GM08714 (cell line): ENCODE data around the gene TNFSF12.
A peak's percentile ranks its signal among the peaks of the same experiment; 100 is the strongest.

Experiments used
- H3K4me3 ChIP-seq: fragments of 200-500 bp; sonication (Bioruptor generic); 2 replicates; pipeline ENCODE4 v1.5.1; 2014; ENCODE audit warnings: mild to moderate bottlenecking, low read length, inconsistent platforms
- ZNF274 ChIP-seq: IDR thresholded peaks from 2 replicates; pipeline ENCODE4 v1.6.1; 2012; ENCODE audit warnings: mild to moderate bottlenecking, low read depth, low read length

The TNFSF12 gene

DNA sequence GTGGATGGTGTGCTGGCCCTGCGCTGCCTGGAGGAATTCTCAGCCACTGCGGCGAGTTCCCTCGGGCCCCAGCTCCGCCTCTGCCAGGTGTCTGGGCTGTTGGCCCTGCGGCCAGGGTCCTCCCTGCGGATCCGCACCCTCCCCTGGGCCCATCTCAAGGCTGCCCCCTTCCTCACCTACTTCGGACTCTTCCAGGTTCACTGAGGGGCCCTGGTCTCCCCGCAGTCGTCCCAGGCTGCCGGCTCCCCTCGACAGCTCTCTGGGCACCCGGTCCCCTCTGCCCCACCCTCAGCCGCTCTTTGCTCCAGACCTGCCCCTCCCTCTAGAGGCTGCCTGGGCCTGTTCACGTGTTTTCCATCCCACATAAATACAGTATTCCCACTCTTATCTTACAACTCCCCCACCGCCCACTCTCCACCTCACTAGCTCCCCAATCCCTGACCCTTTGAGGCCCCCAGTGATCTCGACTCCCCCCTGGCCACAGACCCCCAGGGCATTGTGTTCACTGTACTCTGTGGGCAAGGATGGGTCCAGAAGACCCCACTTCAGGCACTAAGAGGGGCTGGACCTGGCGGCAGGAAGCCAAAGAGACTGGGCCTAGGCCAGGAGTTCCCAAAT lies 8.4 kb downstream of the TNFSF12 start:
- no peak for TF ChIP-seq ZNF274
- H3K4me3 ChIP-seq: no peak overlapping the region

- TF ChIP-seq ZNF274: no peak
- H3K4me3 ChIP-seq: peak overlapping the region; percentile 43; the same call in 1 of the 2 replicates
Measured at GRCh38 chr17:7557775-7558543, 9.1 kb downstream of the TNFSF12 start.

DNA sequence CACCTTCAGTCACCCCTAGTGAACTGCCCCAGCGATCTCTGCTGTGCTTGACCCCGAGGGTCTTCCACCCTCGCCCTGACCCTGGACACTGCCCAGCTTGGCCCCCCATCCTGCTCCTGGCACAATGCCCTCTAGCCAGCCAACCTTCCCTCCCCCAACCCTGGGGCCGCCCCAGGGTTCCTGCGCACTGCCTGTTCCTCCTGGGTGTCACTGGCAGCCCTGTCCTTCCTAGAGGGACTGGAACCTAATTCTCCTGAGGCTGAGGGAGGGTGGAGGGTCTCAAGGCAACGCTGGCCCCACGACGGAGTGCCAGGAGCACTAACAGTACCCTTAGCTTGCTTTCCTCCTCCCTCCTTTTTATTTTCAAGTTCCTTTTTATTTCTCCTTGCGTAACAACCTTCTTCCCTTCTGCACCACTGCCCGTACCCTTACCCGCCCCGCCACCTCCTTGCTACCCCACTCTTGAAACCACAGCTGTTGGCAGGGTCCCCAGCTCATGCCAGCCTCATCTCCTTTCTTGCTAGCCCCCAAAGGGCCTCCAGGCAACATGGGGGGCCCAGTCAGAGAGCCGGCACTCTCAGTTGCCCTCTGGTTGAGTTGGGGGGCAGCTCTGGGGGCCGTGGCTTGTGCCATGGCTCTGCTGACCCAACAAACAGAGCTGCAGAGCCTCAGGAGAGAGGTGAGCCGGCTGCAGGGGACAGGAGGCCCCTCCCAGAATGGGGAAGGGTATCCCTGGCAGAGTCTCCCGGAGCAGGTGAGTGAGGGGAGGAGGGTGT lies 9.9 kb downstream of the TNFSF12 start, which contains the start of gene TNFSF13:
Gene TNFSF13 (plus strand): TSS at position 207 of the 776 bp plus-strand sequence. CDS start 290 bp downstream, at position 497.
- peak within 1 kb of the TSS; percentile 43; the same call in 1 of the 2 replicates for H3K4me3 ChIP-seq
- no peak for TF ChIP-seq ZNF274

GRCh38 chr17:7559320-7560171 lies 10.7 kb downstream of the TNFSF12 start:
- peak overlapping the region; percentile 43; the same call in 1 of the 2 replicates for H3K4me3 ChIP-seq
- no peak for TF ChIP-seq ZNF274

DNA sequence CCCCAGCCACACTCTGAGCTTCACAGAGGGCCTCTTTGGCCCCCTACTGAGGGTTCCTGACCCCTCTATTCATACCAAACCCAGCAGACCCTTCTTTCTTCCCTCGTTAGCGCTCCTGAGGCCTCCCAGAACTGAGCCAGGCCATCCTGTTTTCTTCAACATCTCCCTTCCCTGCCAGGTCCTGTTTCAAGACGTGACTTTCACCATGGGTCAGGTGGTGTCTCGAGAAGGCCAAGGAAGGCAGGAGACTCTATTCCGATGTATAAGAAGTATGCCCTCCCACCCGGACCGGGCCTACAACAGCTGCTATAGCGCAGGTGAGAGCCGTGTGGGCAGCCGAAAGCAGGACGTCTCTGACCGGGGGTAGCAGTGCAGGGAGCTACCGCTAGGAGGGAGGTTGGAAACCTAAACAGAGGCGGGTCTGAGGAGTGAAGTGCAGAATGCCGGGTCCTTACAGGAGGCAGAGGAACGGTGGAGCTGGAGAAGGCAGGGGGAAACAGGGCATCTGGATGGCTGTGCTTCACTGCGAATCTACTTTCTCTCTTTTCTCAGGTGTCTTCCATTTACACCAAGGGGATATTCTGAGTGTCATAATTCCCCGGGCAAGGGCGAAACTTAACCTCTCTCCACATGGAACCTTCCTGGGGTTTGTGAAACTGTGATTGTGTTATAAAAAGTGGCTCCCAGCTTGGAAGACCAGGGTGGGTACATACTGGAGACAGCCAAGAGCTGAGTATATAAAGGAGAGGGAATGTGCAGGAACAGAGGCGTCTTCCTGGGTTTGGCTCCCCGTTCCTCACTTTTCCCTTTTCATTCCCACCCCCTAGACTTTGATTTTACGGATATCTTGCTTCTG lies 11.5 kb downstream of the TNFSF12 start:
- H3K4me3 ChIP-seq: no peak overlapping the region; the same call in 1 of the 2 replicates

DNA sequence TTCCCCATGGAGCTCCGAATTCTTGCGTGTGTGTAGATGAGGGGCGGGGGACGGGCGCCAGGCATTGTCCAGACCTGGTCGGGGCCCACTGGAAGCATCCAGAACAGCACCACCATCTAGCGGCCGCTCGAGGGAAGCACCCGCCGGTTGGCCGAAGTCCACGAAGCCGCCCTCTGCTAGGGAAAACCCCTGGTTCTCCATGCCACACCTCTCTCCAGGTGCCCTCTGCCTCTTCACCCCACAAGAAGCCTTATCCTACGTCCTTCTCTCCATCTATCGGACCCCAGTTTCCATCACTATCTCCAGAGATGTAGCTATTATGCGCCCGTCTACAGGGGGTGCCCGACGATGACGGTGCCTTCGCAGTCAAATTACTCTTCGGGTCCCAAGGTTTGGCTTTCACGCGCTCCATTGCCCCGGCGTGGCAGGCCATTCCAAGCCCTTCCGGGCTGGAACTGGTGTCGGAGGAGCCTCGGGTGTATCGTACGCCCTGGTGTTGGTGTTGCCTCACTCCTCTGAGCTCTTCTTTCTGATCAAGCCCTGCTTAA lies 12.2 kb downstream of the TNFSF12 start:
- TF ChIP-seq ZNF274: no peak
- H3K4me3 ChIP-seq: peak overlapping the region; percentile 93

More for the DNA sequence above, 11.5 kb downstream of the TNFSF12 start:
- TF ChIP-seq ZNF274: no peak

- peak within 1 kb of the TSS; percentile 93 for H3K4me3 ChIP-seq
- no peak for TF ChIP-seq ZNF274
Measured at GRCh38 chr17:7561589-7562207, 12.8 kb downstream of the TNFSF12 start, which contains the start of gene SENP3. Gene SENP3, plus strand, starts transcription at chr17:7561919. Its CDS starts 1,158 bp downstream, at chr17:7563077.

DNA sequence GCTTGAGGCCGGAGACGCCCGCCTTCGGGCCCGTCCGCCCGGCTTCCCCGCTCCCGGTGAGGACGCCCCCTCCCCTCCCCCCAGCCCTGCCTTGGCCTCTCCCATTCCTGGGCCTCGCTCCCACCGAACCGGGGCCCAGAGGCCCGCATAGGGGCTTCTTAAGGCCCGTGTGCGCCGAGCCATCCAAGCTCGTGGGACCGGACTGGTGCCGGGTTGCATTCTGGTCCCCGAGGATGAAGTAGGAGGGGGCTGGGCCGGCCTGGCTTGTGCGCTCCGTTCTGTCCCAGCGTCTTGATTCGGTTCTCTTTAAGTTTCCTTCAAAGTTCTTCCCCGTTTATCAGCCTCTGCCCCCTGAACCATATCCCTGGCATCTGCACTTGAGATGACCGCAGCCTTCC lies 13.3 kb downstream of the TNFSF12 start:
- TF ChIP-seq ZNF274: no peak
- peak overlapping the region; percentile 93 for H3K4me3 ChIP-seq

- peak overlapping the region; percentile 93; the same call in 1 of the 2 replicates for H3K4me3 ChIP-seq
- TF ChIP-seq ZNF274: no peak
Measured at GRCh38 chr17:7563115-7563869, 14.4 kb downstream of the TNFSF12 start.

GRCh38 chr17:7569571-7569970 lies 20.7 kb downstream of the TNFSF12 start:
- no peak overlapping the region for H3K4me3 ChIP-seq
- no peak for TF ChIP-seq ZNF274

DNA sequence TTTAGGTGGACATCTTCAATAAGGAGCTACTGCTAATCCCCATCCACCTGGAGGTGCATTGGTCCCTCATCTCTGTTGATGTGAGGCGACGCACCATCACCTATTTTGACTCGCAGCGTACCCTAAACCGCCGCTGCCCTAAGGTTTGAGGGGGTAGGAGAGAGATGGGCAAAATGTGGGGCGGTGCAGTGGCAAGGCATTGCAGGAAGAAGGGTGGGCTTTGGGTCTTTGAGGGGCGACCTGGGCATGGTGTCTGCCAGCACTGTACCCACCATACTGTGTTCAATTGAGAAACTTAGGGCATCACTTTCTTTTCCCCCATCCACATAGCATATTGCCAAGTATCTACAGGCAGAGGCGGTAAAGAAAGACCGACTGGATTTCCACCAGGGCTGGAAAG lies 21.5 kb downstream of the TNFSF12 start:
- no peak for TF ChIP-seq ZNF274
- no peak overlapping the region for H3K4me3 ChIP-seq
